Fibroblast of lung (primary cell): Measurements from ENCODE around the gene SEMA5A.

Source experiments
- CTCF ChIP-seq, 2 donors: IDR thresholded peaks in 1 of 2; conservative IDR thresholded peaks in 1 of 2; 1 replicate in 1 of 2; 2 replicates in 1 of 2; pipeline ENCODE4 v1.5.1; 2011 to 2012; ENCODE audit warnings: low read length in 2 of 2, control low read depth in 1 of 2, inconsistent platforms in 1 of 2, low read depth in 1 of 2, mild to moderate bottlenecking in 1 of 2
- EZH2 ChIP-seq: IDR thresholded peaks from 2 replicates; pipeline ENCODE4 v1.5.1; 2012; ENCODE audit warnings: low read length, control low read depth, mild to moderate bottlenecking; ENCODE audit errors: missing control alignments

DNA sequence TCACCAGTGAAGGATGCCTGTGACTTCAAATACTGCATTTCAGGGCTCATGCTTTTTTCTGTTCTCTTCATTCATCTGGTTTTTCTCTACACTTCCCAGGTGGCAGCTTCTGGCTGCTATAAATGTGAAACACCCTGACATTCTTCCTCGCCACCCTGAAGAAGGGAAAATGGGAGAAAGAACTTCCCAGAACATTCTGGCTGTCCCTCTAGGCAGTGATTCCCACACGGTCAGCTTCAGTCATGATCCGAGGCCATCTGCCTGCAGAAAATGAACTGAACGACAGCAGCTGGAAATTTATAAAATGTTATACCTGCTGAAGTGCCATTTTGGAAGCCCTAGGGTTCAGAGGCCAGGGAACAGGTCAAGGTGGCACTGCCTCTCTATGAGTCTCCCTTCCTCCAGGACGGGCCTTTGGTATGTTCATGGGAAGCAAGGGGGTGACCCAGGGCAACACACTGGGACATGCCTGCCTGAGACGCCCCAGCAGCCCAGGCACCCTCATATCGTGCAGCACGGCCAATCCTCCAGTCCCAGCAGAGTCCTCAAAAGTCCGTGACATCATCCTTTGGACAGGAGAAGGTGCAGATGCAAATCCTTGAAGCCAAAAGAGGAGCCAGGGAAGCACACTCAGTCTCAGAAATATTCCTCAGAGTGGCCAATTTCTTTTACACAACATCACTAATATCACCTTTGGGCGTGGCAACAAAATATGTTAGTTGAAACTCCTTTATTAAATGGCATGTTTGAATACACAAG is 107.1 kb downstream of the SEMA5A start:
- no peak for TF ChIP-seq CTCF (conservative IDR thresholded peaks at IDR 0.05 in 1 of 2, IDR thresholded peaks at IDR 0.05 in 1 of 2; ENCODE audit: low read depth in 1 of 2, low read length in 2 of 2)
- TF ChIP-seq EZH2, result no peak
